ENCODE data around the gene EMC7. TPM values are rescaled to one million over a fixed set of nuclear protein-coding genes. Genes with fewer than 3 reads are reported as not detected.
A peak's percentile ranks its signal among the peaks of the same experiment; 100 is the strongest.

The EMC7 gene
- total and polyA plus RNA-seq, 7 donors: 50.4 to 128 (median 82.8) TPM

- intact Hi-C loops (cut with DNase I): loop anchor here (2.0 to 5.0 kb wide), 4 partner anchors 38 to 242 kb away; partner anchors contain the start of genes EMC4 (in 1 of the 2), NOP10 (in 1 of the 2) and NUTM1 (in 1 of the 2)
- WGBS, 3 donors: 94 to 98% (median 96%) methylated on average over 5 of the region's 5 CpGs
- H3K4me1 ChIP-seq: peaks cover 32% of the 10 kb centered on the region
- H3K4me3 ChIP-seq: peak overlapping the region; percentile 93
- TF ChIP-seq CTCF (IDR thresholded peaks at IDR 0.05): no peak
- H3K27me3 ChIP-seq (ENCODE audit: insufficient read depth in 3 of 3, low read length in 2 of 3): no peaks in the 10 kb centered on the region
- H3K36me3 ChIP-seq (ENCODE audit: insufficient read depth in 1 of 2, low read depth in 1 of 2): peaks cover 3 to 10% of the 10 kb centered on the region in 2 donors
- no peak for ATAC-seq
- H3K27ac ChIP-seq: no peak overlapping the region
- H3K9me3 ChIP-seq: no peaks in the 10 kb centered on the region
- no peak for DNase-seq
Observed at GRCh38 chr15:34099914-34100313, 1.7 kb downstream of the EMC7 start.

- intact Hi-C loops (cut with DNase I): no loop called here
- Histone ChIP-seq H3K4me1 (peaks cover 7% of the 10 kb centered on the region), H3K27ac (no peak overlapping the region), H3K36me3 (ENCODE audit: insufficient read depth in 1 of 2, low read depth in 1 of 2) (peaks cover 4 to 77% of the 10 kb centered on the region in 2 donors), H3K4me3 (no peak overlapping the region), H3K9me3 (no peaks in the 10 kb centered on the region), H3K27me3 (ENCODE audit: insufficient read depth in 3 of 3, low read length in 2 of 3) (no peaks in the 10 kb centered on the region)
- no peak for TF ChIP-seq CTCF (IDR thresholded peaks at IDR 0.05)
- ATAC-seq: no peak
- 42 to 68% (median 57%) methylated on average over 2 of the region's 2 CpGs for WGBS, 3 donors
- DNase-seq: no peak
Observed at GRCh38 chr15:34085746-34086145, 15.9 kb downstream of the EMC7 start.

GRCh38 chr15:34084086-34084485 is 17.6 kb downstream of the EMC7 start:
- TF ChIP-seq CTCF (IDR thresholded peaks at IDR 0.05): no peak
- Histone ChIP-seq H3K27me3 (ENCODE audit: insufficient read depth in 3 of 3, low read length in 2 of 3) (no peaks in the 10 kb centered on the region), H3K36me3 (ENCODE audit: insufficient read depth in 1 of 2, low read depth in 1 of 2) (peaks cover 4 to 65% of the 10 kb centered on the region in 2 donors), H3K4me3 (no peak overlapping the region), H3K9me3 (no peaks in the 10 kb centered on the region), H3K27ac (peak overlapping the region; percentile 33), H3K4me1 (peaks cover 7% of the 10 kb centered on the region)
- DNase-seq: peak; percentile 28 to 56
- ATAC-seq: peak in 3 of 4 donors; percentile 68 to 90 (median 76)
- 28 to 47% (median 31%) methylated on average over 7 of the region's 7 CpGs for WGBS, 3 donors
- intact Hi-C loops (cut with DNase I): no loop called here

GRCh38 chr15:34079904-34080303 is 21.8 kb downstream of the EMC7 start:
- Histone ChIP-seq H3K27ac (no peak overlapping the region), H3K27me3 (ENCODE audit: insufficient read depth in 3 of 3, low read length in 2 of 3) (no peaks in the 10 kb centered on the region), H3K9me3 (no peaks in the 10 kb centered on the region), H3K4me1 (peaks cover 7% of the 10 kb centered on the region), H3K36me3 (ENCODE audit: insufficient read depth in 1 of 2, low read depth in 1 of 2) (peaks cover 0 to 25% of the 10 kb centered on the region in 2 donors), H3K4me3 (no peak overlapping the region)
- ATAC-seq (no peak), DNase-seq (no peak)
- intact Hi-C loops (cut with DNase I): no loop called here
- WGBS, 3 donors: 89 to 92% (median 91%) methylated on average over 2 to 4 of the region's 4 CpGs
- TF ChIP-seq CTCF (IDR thresholded peaks at IDR 0.05): no peak

- no peak for TF ChIP-seq CTCF (IDR thresholded peaks at IDR 0.05)
- Histone ChIP-seq H3K27me3 (ENCODE audit: insufficient read depth in 3 of 3, low read length in 2 of 3) (no peaks in the 10 kb centered on the region), H3K4me3 (no peak overlapping the region), H3K27ac (no peak overlapping the region), H3K36me3 (ENCODE audit: insufficient read depth in 1 of 2, low read depth in 1 of 2) (peaks cover 0 to 17% of the 10 kb centered on the region in 2 donors), H3K9me3 (no peaks in the 10 kb centered on the region), H3K4me1 (peaks cover 2% of the 10 kb centered on the region)
- DNase-seq (no peak), ATAC-seq (no peak)
- 90 to 93% (median 93%) methylated on average over 3 of the region's 3 CpGs for WGBS, 3 donors
- intact Hi-C loops (cut with DNase I): no loop called here
Observed at GRCh38 chr15:34078900-34079299, 22.8 kb downstream of the EMC7 start.

All from psoas muscle (tissue), 8 donors.